Activated T-cell treated with anti-CD3 and anti-CD28 coated beads for 24 hours (primary cell): ENCODE data around the gene RELCH.
A peak's percentile ranks its signal among the peaks of the same experiment; 100 is the strongest.
"Not testable (repeated sequence)": the region's sequence is repeated elsewhere in the genome, so short reads cannot be mapped to it uniquely, and the experiment has no call there.

Experiments
- DNase-seq: peaks from one replicate; pipeline ENCODE4 v3.0.0-alpha.2; 2020; ENCODE audit warnings: low read depth

Gene RELCH, protein sequence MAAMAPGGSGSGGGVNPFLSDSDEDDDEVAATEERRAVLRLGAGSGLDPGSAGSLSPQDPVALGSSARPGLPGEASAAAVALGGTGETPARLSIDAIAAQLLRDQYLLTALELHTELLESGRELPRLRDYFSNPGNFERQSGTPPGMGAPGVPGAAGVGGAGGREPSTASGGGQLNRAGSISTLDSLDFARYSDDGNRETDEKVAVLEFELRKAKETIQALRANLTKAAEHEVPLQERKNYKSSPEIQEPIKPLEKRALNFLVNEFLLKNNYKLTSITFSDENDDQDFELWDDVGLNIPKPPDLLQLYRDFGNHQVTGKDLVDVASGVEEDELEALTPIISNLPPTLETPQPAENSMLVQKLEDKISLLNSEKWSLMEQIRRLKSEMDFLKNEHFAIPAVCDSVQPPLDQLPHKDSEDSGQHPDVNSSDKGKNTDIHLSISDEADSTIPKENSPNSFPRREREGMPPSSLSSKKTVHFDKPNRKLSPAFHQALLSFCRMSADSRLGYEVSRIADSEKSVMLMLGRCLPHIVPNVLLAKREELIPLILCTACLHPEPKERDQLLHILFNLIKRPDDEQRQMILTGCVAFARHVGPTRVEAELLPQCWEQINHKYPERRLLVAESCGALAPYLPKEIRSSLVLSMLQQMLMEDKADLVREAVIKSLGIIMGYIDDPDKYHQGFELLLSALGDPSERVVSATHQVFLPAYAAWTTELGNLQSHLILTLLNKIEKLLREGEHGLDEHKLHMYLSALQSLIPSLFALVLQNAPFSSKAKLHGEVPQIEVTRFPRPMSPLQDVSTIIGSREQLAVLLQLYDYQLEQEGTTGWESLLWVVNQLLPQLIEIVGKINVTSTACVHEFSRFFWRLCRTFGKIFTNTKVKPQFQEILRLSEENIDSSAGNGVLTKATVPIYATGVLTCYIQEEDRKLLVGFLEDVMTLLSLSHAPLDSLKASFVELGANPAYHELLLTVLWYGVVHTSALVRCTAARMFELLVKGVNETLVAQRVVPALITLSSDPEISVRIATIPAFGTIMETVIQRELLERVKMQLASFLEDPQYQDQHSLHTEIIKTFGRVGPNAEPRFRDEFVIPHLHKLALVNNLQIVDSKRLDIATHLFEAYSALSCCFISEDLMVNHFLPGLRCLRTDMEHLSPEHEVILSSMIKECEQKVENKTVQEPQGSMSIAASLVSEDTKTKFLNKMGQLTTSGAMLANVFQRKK

DNA sequence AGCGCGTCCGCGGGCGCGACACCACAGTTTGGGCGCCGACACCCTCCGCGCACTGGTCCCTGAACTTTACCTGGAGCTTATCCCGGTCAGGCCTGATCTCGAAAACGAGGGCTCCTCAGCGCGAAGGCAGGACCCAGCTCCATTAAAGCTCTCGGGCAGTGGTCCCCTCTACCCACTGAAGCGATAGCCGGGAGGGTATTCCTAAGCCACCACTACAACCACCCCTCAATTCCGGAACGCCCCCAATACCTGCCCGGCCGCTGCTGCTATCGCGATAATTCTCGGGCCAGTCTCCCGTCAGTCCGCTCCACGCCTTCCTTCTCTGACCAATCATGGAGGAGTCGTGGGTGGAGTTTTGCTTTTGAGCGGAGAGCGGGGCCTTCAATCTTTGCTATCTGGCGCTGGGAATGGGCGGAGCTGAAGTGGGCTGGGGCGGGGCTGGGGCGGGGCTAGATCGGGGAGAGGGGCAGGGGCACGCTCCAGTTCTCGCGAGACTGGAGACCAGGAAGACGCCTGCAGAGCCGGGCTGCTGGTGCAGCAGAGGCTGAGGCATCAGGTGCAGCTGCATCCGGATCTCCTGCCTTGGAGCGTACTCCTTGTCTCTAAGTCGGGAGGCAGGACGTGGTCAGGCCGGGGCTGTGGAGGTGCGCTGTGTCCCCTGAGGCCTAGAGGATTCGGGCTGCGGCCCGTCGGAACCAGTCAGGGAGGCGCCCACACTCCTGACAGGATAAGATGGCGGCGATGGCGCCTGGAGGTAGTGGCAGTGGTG lies at the start of gene RELCH, which contains the start of gene PIGN:
Gene RELCH (plus strand): TSS at position 482 of the 769 bp plus-strand sequence. CDS start 251 bp downstream, at position 733.
Gene PIGN (minus strand): TSS at position 283 of the 769 bp plus-strand sequence. CDS start 25,703 bp downstream, outside the sequence.
- peak; percentile 92 for DNase-seq

DNA sequence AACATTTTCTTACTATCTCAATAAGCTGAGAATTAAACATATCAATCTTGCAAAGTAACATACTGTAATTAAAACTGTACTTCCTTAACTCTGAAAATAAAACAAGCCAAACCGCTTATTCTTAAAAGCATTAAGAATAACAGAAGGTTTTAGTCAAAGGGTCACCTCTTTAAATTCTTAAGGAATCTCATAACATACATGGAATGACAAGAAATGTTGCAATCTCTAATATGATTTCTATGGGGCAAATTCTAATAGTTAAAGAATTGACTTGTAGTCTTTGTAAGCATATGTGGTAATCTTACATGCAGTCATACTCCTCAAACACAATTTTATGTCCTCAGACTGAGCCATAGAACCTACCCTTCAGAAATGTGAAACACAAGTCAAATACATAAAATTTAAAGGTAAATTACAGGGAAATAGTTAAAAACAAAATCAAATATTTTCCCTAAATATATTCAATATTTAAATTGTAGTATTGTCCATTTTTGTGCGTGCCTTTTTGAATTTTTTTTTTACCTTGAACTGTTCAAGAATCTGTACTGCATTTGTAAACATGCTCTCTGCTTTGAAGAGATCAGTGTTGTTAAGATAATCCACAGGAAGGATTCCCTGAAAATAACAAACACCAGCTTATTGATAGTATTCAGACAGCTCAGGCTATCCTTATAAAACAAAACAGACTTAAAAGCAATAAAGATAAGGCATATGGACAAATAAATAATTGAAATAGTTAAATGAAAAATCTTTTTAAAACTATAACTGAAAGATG lies 48.4 kb upstream of the RELCH start:
- no peak for DNase-seq

DNA sequence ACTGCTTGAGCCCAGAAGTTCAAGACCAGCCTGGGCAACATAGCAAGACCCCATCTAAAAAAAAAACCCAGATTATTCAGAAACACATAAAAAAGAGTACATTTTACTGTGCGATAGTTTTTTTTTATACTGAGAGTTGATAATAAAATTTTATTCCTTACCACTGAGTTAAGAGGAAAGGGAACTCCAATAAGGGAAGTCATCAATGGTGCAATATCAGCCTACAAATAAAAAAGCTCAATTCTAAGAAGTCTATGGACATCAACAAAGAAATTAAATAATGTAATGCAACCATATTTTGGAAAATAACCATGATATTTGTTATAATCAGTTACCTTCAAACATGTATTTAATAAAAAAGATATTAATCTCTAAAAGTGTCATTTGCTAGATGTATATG lies 46.8 kb upstream of the RELCH start:
- DNase-seq, result no peak

DNA sequence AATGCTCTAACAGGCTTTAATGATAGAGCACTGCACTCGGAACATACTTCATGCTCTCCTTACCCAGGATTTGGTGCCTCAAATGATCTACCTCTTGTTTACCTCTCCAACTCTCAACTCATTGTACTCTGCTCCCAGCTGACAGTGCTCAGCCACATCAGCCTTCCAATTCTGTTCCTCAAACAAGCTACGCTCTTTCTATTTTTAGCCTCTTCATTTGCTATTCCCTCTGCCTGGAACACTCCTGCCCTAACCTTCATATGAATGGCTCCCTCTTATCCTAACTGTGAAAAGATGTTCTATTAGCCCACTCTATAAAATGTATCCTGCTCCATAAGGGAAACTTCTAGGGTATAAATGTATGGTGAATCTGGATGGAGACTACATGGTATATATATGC lies 42.7 kb upstream of the RELCH start:
- no peak for DNase-seq

DNA sequence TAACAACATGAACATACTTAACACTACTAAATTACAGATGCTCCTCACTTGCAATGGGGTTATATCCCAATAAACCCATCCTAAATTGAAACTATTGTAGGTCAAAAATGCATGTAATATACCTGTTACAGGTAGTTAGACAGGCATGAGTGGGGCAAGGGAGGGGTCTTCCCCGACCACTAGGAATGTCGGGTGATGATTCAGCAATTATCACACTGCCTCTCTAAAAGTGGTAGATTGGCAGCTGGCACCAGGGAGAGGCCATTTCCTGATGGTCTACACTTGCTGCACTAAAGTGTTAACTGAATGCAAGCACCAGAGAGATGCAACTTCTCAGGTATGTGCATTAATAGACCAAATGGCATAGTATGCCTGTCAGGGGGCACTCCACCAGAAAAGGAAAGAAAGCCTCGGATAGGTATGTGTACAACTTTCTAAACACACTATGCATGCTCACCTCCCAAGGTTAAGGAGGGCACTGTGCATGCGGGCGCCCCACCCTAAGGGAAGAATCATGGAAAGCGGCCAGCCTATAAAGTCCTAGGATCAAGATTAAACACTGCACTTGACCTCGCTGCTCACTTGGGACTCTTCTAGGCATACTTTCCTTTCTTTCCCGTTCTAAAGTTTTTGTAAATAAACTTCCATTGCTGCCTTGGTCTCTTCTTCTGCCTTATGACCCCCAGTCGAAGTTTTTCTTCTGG lies 35.8 kb upstream of the RELCH start:
- no peak for DNase-seq

DNA sequence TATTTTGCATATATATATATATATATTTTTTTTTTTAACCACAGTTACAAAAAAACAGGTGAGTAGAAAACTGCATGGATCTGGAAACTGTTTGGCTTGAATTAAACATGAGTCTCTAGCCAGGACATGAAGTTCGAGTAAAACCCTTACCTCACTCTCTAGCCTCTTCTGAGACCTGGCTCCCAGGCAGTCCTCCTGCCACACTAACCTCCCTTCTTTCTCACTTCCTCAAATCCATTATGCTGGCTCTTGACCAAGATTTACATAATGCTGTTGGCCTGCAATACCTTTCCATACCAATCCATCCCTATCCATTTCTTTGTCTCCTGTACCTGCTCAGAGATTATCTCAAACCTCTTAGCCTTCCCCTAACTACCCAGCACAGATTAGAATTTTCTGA lies 34.2 kb upstream of the RELCH start:
- DNase-seq, result no peak

DNA sequence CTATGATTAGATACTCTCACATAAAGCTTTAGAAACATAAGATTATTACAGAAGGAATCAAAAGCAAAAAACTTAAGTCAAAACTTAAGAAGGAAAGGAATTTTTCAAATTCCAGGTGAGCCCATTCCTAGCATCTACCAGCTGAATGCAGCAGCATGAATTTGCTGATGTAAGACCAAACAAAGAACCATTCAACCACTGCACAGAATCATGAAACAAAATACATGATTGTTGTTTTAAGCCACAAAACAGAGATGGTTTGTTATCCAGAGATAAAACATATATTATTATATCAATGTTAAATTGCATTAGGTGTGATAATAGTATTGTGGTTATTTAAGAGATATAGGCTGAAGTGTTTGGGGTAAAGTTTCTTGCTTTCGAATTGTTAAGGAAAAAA lies 29.2 kb upstream of the RELCH start:
- DNase-seq, result no peak

DNA sequence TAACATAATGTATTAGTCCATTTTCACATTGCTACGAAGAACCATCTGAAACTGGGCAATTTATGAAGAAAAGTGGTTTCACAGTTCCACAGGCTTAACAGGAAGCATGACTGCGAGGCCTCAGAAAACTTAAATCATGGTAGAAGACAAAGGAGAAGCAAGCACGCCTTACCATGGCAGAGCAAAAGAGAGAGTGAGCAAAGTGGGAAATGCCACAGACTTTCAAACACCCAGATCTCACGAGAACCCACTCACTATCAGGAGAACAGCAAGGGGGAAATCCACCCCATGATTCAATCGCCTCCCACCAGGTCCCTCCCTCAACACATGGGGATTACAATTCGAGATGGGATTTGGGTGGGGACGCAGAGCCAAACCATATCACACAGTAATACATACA lies 22.7 kb upstream of the RELCH start:
- DNase-seq, result no peak

DNA sequence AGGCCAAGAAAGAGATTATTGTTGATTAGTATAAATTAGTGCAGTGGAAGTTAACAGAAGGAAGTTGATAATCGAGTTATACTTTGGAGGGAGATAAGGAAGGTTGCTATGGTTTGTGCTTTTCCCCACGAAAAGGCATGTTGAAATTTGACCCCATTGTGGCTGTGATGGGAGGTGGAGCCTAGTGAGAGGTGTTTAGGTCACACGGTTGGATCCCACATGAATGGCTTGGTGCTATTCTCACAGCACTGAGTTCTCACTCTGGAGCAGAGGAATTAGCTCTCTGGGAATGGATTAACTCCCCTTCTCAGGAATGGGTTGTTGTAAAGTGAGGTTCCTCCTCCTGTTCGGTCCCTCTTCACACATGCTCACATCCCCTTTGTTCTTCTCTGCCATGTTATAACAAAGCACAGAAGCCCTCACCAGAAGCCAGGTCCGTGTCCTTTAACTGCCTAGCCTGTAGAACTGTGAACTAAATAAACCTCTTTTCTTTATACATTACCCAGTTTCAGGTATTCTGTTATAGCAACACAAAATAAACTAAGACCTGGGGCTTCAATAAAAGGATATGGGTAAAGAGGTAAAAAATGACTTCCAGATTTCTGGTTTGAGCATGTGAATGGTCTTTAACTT lies 22.1 kb upstream of the RELCH start:
- no peak for DNase-seq

DNA sequence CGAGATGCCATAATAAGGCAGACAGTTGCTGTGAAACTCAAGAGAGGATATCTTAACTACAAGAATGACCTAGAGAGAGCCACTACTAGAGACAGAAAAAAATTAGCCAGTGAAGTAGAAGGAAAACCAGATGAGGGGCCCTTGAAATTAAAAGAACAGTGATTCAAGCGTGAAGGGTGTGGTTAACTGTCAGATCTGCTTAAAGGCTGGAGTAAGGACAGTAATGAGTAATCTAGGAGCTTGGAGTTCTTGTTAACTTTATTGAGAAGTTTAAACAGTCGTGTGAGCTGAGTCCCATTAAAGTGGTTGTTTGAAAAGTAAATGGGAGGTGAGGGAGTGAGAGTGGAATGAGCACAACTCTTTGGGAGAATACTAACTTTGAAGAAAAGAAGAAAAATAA lies 21.5 kb upstream of the RELCH start:
- DNase-seq, result no peak

DNA sequence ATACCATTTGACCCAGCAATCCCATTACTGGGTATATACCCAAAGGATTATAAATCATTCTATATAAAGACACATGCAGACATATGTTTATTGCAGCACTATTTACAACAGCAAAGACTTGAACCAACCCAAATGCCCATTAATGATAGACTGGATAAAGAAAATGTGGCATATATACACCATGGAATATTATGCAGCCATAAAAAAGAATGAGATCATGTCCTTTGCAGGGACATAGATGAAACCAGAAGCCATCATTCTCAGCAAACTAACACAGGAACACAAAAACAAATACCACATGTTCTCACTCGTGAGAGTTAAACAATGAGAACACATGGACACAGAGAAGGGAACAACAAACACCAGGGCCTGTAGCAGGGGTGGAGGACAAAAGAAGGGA lies 20.5 kb upstream of the RELCH start:
- DNase-seq, result not testable (repeated sequence)

DNA sequence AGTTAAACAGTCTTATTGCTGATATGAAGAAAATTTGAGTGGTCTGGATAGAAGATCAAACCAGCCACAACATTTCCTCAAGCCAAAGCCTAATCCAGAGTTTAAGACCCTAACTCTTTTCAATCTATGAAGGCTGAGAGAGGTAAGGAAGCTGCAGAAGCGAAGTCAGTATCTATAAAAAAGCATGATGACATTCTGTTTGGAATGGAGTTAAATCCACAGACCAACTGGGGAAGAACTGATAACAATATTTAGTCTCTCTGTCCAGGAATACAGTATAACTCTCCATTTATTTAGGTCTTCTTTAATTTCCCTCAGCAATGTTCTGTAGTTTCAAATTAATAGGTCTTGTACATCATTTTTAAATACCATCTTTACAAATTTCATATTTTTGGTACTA lies 16.2 kb upstream of the RELCH start:
- no peak for DNase-seq

DNA sequence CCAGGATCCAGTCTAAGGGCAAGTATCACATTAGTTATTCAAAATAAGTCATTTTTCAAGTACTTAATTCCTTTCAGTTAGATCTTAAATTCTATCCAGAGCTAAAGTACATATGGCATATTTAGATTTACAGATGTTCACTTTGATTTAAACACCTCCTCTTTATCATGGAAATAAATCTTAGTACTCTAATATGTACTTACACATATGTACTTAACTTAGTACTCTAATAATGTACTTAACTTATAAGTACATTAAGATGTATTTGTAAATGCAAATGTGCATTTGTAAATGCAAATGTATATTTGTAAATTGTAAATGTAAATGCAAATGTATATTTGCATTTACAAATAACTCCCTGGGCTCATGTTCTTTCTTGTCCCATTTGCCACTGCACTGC lies 14.8 kb upstream of the RELCH start:
- no peak for DNase-seq

DNA sequence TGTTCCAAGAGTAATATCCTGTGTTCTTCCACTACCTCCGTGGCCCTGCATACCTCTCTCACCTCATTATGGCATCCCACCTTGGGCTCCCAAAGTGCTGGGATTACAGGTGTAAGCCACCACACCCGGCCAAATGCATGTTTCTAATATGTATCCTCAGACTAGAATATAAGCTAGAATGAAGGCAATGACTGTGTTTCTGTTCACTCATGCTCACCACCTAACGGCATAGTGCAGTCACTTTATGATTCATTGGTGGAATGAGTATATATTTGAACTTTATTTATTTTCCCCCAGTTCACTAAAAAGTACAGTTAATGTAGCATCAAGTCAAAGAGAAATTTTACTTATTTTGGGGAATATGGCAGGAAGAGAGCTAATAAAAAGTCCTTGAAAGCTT lies 11.5 kb upstream of the RELCH start:
- no peak for DNase-seq

DNA sequence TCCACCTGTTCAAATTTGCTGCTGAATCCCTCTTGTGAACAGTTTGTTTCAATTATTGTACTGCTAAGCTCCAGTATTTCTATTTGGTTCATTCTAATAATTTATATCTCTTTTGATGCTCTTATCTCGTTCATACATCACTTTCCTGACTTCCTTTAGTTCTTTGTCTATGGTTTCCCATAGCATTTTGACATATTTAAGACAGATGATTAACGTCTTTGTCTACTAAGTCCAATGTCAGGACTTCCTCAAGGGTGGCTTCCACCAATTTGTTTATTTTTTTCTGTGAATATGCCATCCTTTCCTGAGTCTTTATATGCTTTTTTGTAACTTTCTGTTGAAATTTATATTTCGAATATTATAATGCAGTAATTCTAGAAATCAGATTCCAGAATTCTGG lies 9.8 kb upstream of the RELCH start:
- no peak for DNase-seq

DNA sequence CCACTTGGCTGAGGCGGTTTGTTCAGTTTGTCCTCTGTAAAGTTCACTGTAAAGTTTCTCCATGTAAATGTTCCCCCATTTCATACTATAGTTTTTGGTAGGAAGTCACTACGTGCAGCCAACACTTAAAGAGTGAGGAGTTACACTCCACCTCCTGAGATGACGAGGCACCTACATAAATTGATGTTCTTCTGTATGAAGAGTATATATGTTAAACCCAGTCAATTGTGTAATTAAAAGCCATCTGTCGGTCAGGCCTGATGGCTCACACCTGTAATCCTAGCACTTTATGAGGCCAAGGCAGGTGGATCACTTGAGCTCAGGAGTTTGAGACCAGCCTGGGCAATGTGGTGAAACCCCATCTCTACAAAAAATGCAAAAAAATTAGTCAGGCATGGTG lies 7.8 kb upstream of the RELCH start:
- DNase-seq, result no peak

DNA sequence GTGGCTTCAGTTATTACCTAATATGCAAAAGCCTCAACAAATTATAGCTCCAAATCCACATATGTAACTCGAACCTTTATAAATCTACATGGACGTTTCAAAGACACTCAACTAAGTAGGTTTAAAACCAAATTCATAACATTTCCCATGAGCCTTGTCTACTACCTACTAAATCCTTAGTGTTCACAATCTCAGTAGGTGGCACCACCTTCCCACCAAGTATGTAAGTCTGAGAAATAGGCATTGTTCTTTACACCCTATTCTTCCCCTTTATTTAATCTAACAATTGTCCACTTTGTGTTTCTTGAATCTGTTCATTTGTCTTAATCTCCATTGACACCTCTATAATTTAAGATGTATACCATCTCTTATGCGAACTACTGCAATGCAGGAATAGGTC lies 4.8 kb upstream of the RELCH start:
- no peak for DNase-seq

DNA sequence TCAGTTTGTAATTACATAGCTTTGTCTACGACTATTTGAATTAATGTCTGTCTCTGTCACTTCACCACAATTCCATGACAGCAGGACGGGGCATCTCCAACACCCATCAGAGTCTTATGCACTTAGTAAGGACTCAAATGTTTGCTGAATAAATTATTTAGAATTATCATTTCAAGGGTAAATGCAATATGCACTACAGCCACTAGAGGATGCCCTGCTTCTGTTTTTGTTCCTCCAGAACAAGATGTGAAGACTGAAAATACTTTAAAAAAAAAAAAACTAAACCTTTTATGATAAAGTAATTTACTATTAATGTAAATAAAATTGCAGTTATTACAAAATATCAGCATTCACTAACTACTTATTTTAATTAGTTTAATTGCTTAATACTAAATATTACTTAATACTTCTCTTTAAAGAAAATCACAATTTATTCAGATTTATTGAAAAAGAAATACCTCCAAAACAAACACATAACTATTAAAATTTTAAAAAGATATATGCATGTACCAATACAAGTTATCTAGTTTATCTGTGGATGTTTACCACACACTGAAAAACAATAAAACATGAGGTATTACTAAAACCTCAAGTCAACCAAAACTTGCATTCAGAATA lies 3.4 kb upstream of the RELCH start:
- peak; percentile 26 for DNase-seq

DNA sequence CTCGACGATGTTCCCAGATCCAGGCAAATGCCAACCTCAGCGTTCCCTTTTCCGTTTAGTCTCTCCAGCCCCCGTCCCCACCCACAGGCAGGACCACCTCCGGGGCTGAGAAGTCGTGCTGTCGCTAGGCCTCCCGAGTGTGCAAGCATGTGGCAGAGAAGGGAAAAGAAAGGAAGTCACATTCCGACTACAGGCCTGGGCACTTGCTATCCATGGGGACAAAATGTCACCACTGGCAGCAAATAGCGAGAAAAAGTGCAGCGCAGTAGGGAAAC lies 619 bp upstream of the RELCH start:
- no peak for DNase-seq
